GM18499 (cell line): ENCODE data around the gene BNC1.

Source experiments
- ATAC-seq: cut with Tn5 transposase; IDR thresholded peaks from one replicate; pipeline ENCODE4 v1.9.1; 2021; ENCODE audit warnings: moderate number of reproducible peaks; ENCODE audit not compliant: insufficient read depth, unreplicated experiment

BNC1 gene

GRCh38 chr15:83284559-83285283 lies at the start of gene BNC1:
BNC1 (minus strand) TSS chr15:83284664; CDS start chr15:83284628, 36 bp downstream.
- no peak for ATAC-seq

- ATAC-seq: no peak
Observed at GRCh38 chr15:83327041-83327440, 42.6 kb upstream of the BNC1 start.

- ATAC-seq: no peak
Observed at GRCh38 chr15:83324799-83325198, 40.3 kb upstream of the BNC1 start.

GRCh38 chr15:83323296-83323711 lies 38.8 kb upstream of the BNC1 start:
- ATAC-seq: no peak

GRCh38 chr15:83322691-83323090 lies 38.2 kb upstream of the BNC1 start:
- no peak for ATAC-seq

- no peak for ATAC-seq
Observed at GRCh38 chr15:83322061-83322460, 37.6 kb upstream of the BNC1 start.

- ATAC-seq: no peak
Observed at GRCh38 chr15:83320844-83321243, 36.4 kb upstream of the BNC1 start.

GRCh38 chr15:83320404-83320803 lies 35.9 kb upstream of the BNC1 start:
- no peak for ATAC-seq

- no peak for ATAC-seq
Observed at GRCh38 chr15:83319771-83320170, 35.3 kb upstream of the BNC1 start.

GRCh38 chr15:83318861-83319415 lies 34.5 kb upstream of the BNC1 start:
- no peak for ATAC-seq

- ATAC-seq: no peak
Observed at GRCh38 chr15:83318036-83318435, 33.6 kb upstream of the BNC1 start.

GRCh38 chr15:83312071-83312470 lies 27.6 kb upstream of the BNC1 start:
- ATAC-seq: no peak

GRCh38 chr15:83310521-83311456 lies 26.3 kb upstream of the BNC1 start:
- ATAC-seq: no peak

- no peak for ATAC-seq
Observed at GRCh38 chr15:83308671-83309070, 24.2 kb upstream of the BNC1 start.

GRCh38 chr15:83306561-83306960 lies 22.1 kb upstream of the BNC1 start:
- no peak for ATAC-seq

- ATAC-seq: no peak
Observed at GRCh38 chr15:83305704-83306291, 21.3 kb upstream of the BNC1 start.

GRCh38 chr15:83304861-83305703 lies 20.6 kb upstream of the BNC1 start:
- no peak for ATAC-seq

GRCh38 chr15:83303535-83303934 lies 19.1 kb upstream of the BNC1 start:
- ATAC-seq: no peak

- ATAC-seq: no peak
Observed at GRCh38 chr15:83300826-83301225, 16.4 kb upstream of the BNC1 start.

- ATAC-seq: no peak
Observed at GRCh38 chr15:83299462-83299861, 15.0 kb upstream of the BNC1 start.
